HG02623 (cell line): ENCODE measurements around the gene ADAM19.

Source experiments
- ATAC-seq: cut with Tn5 transposase; IDR thresholded peaks from one replicate; pipeline ENCODE4 v1.9.1; 2021; ENCODE audit warnings: moderate library complexity; ENCODE audit not compliant: unreplicated experiment

ADAM19 gene

GRCh38 chr5:157469073-157469472, 106.5 kb downstream of the ADAM19 start:
- ATAC-seq = no peak

GRCh38 chr5:157468293-157468965, 107.1 kb downstream of the ADAM19 start:
- ATAC-seq = no peak

- peak; percentile 93 for ATAC-seq
Measured at GRCh38 chr5:157464519-157465171, 110.9 kb downstream of the ADAM19 start.

- no peak for ATAC-seq
Measured at GRCh38 chr5:157463621-157464518, 111.7 kb downstream of the ADAM19 start.

- ATAC-seq = no peak
Measured at GRCh38 chr5:157463081-157463480, 112.5 kb downstream of the ADAM19 start.

GRCh38 chr5:157460921-157461792, 114.4 kb downstream of the ADAM19 start:
- no peak for ATAC-seq

GRCh38 chr5:157459715-157460599, 115.6 kb downstream of the ADAM19 start, which contains the start of gene NIPAL4:
TSS of gene NIPAL4 (plus strand) at chr5:157460213. CDS start at chr5:157460321, 108 bp downstream.
- no peak for ATAC-seq

GRCh38 chr5:157458835-157459234, 116.7 kb downstream of the ADAM19 start:
- no peak for ATAC-seq

- ATAC-seq = no peak
Measured at GRCh38 chr5:157457391-157457790, 118.2 kb downstream of the ADAM19 start.

- no peak for ATAC-seq
Measured at GRCh38 chr5:157456301-157456700, 119.3 kb downstream of the ADAM19 start.

- no peak for ATAC-seq
Measured at GRCh38 chr5:157455057-157455456, 120.5 kb downstream of the ADAM19 start.

- ATAC-seq = no peak
Measured at GRCh38 chr5:157454273-157454672, 121.3 kb downstream of the ADAM19 start.

- no peak for ATAC-seq
Measured at GRCh38 chr5:157451806-157452205, 123.8 kb downstream of the ADAM19 start.

- ATAC-seq = no peak
Measured at GRCh38 chr5:157450024-157450423, 125.6 kb downstream of the ADAM19 start.

- ATAC-seq = no peak
Measured at GRCh38 chr5:157449011-157449723, 126.4 kb downstream of the ADAM19 start.

GRCh38 chr5:157447201-157447637, 128.4 kb downstream of the ADAM19 start:
- ATAC-seq = no peak

GRCh38 chr5:157446412-157446935, 129.1 kb downstream of the ADAM19 start:
- no peak for ATAC-seq

GRCh38 chr5:157445745-157446411, 129.7 kb downstream of the ADAM19 start:
- no peak for ATAC-seq
